Stimulated activated CD4-positive, alpha-beta T cell treated with anti-CD3 and anti-CD28 coated beads, Interleukin-1b, Interleukin-23, amount 100 ng/mL, for 48 hours (primary cell): ENCODE data around the gene GNAI2.

ENCODE experiments used
- DNase-seq: peaks from one replicate; pipeline ENCODE4 v3.0.0-alpha.2; 2020

The GNAI2 gene

GRCh38 chr3:50300681-50301254 lies 64.8 kb downstream of the GNAI2 start:
- DNase-seq = no peak

- DNase-seq = no peak
Measured at GRCh38 chr3:50302095-50303012, 66.3 kb downstream of the GNAI2 start.

- DNase-seq = no peak
Measured at GRCh38 chr3:50303013-50303815, 67.2 kb downstream of the GNAI2 start, which contains the start of gene HYAL1. Gene HYAL1, minus strand, starts transcription at chr3:50303574. Its CDS starts 618 bp downstream, at chr3:50302956.

- peak; percentile 43 for DNase-seq
Measured at GRCh38 chr3:50304601-50305000, 68.6 kb downstream of the GNAI2 start.
